ENCODE data around the gene ARMC9.
A peak's percentile ranks its signal among the peaks of the same experiment; 100 is the strongest.
"Not testable (repeated sequence)": the region's sequence is repeated elsewhere in the genome, so short reads cannot be mapped to it uniquely, and the experiment has no call there.

The ARMC9 gene

GRCh38 chr2:231198291-231199173 lies at the start of gene ARMC9:
ARMC9 (plus strand) TSS chr2:231198631; CDS start chr2:231206239, 7,608 bp downstream.
- DNase-seq: peak; percentile 46 to 85

GRCh38 chr2:231152800-231153557 lies 45.5 kb upstream of the ARMC9 start:
- no peak for DNase-seq

- DNase-seq: no peak
Observed at GRCh38 chr2:231159306-231159705, 39.1 kb upstream of the ARMC9 start.

- DNase-seq: no peak
Observed at GRCh38 chr2:231160701-231161100, 37.7 kb upstream of the ARMC9 start.

GRCh38 chr2:231161252-231161839 lies 37.1 kb upstream of the ARMC9 start:
- no peak for DNase-seq

GRCh38 chr2:231161877-231162329 lies 36.5 kb upstream of the ARMC9 start:
- no peak for DNase-seq

GRCh38 chr2:231163011-231163410 lies 35.4 kb upstream of the ARMC9 start:
- DNase-seq: no peak

- no peak for DNase-seq
Observed at GRCh38 chr2:231163414-231164095, 34.9 kb upstream of the ARMC9 start.

- DNase-seq: no peak
Observed at GRCh38 chr2:231167745-231168459, 30.5 kb upstream of the ARMC9 start.

GRCh38 chr2:231168460-231169139 lies 29.8 kb upstream of the ARMC9 start:
- DNase-seq: no peak

- DNase-seq: no peak
Observed at GRCh38 chr2:231169488-231169887, 28.9 kb upstream of the ARMC9 start.

- DNase-seq: no peak
Observed at GRCh38 chr2:231170055-231170454, 28.4 kb upstream of the ARMC9 start.

- DNase-seq: no peak
Observed at GRCh38 chr2:231172025-231172424, 26.4 kb upstream of the ARMC9 start.

- no peak for DNase-seq
Observed at GRCh38 chr2:231174211-231174651, 24.2 kb upstream of the ARMC9 start.

- DNase-seq: no peak
Observed at GRCh38 chr2:231176066-231176465, 22.4 kb upstream of the ARMC9 start.

- no peak for DNase-seq
Observed at GRCh38 chr2:231177156-231178025, 21.0 kb upstream of the ARMC9 start.

GRCh38 chr2:231178805-231179204 lies 19.6 kb upstream of the ARMC9 start:
- DNase-seq: not testable (repeated sequence)

GRCh38 chr2:231181860-231182512 lies 16.4 kb upstream of the ARMC9 start:
- DNase-seq: peak; percentile 59 to 71

- peak; percentile 86 to 88 for DNase-seq
Observed at GRCh38 chr2:231182513-231182899, 15.9 kb upstream of the ARMC9 start.

- no peak for DNase-seq
Observed at GRCh38 chr2:231183851-231184250, 14.6 kb upstream of the ARMC9 start.

All from SHP77 (cell line).